GM21526 (cell line): ENCODE results near the gene KNDC1.

Experiments
- ATAC-seq: cut with Tn5 transposase; IDR thresholded peaks from one replicate; pipeline ENCODE4 v1.9.1; 2021; ENCODE audit warnings: moderate library complexity; ENCODE audit not compliant: unreplicated experiment, low FRiP score

KNDC1 gene

GRCh38 chr10:133235932-133236331 is 75.9 kb downstream of the KNDC1 start:
- ATAC-seq: no peak

- no peak for ATAC-seq
Observed at GRCh38 chr10:133236401-133237240, 76.6 kb downstream of the KNDC1 start.

- no peak for ATAC-seq
Observed at GRCh38 chr10:133237241-133237587, 77.2 kb downstream of the KNDC1 start.

GRCh38 chr10:133237588-133238465 is 77.8 kb downstream of the KNDC1 start, which contains the start of gene VENTX:
TSS of gene VENTX (plus strand) at chr10:133237855. CDS start at chr10:133237915, 60 bp downstream.
- no peak for ATAC-seq

GRCh38 chr10:133238466-133238804 is 78.4 kb downstream of the KNDC1 start:
- no peak for ATAC-seq

- ATAC-seq: no peak
Observed at GRCh38 chr10:133239990-133240389, 80.0 kb downstream of the KNDC1 start.

GRCh38 chr10:133241501-133242205 is 81.6 kb downstream of the KNDC1 start:
- ATAC-seq: no peak

GRCh38 chr10:133242611-133243356 is 82.8 kb downstream of the KNDC1 start:
- no peak for ATAC-seq

- ATAC-seq: no peak
Observed at GRCh38 chr10:133243593-133243992, 83.6 kb downstream of the KNDC1 start.

GRCh38 chr10:133245439-133246235 is 85.6 kb downstream of the KNDC1 start:
- no peak for ATAC-seq

- ATAC-seq: no peak
Observed at GRCh38 chr10:133246236-133246626, 86.2 kb downstream of the KNDC1 start.

GRCh38 chr10:133247681-133248333 is 87.8 kb downstream of the KNDC1 start:
- no peak for ATAC-seq

- ATAC-seq: no peak
Observed at GRCh38 chr10:133248334-133248715, 88.3 kb downstream of the KNDC1 start.

- ATAC-seq: no peak
Observed at GRCh38 chr10:133249094-133249780, 89.2 kb downstream of the KNDC1 start.

GRCh38 chr10:133249975-133250754 is 90.1 kb downstream of the KNDC1 start:
- ATAC-seq: no peak

GRCh38 chr10:133251388-133252222 is 91.6 kb downstream of the KNDC1 start:
- no peak for ATAC-seq

- ATAC-seq: no peak
Observed at GRCh38 chr10:133252223-133252552, 92.2 kb downstream of the KNDC1 start.
